GM18861 (cell line): ENCODE measurements around the gene CPA5.

Experiments used
- ATAC-seq: cut with Tn5 transposase; IDR thresholded peaks from one replicate; pipeline ENCODE4 v1.9.1; 2021; ENCODE audit not compliant: unreplicated experiment

Gene CPA5

DNA sequence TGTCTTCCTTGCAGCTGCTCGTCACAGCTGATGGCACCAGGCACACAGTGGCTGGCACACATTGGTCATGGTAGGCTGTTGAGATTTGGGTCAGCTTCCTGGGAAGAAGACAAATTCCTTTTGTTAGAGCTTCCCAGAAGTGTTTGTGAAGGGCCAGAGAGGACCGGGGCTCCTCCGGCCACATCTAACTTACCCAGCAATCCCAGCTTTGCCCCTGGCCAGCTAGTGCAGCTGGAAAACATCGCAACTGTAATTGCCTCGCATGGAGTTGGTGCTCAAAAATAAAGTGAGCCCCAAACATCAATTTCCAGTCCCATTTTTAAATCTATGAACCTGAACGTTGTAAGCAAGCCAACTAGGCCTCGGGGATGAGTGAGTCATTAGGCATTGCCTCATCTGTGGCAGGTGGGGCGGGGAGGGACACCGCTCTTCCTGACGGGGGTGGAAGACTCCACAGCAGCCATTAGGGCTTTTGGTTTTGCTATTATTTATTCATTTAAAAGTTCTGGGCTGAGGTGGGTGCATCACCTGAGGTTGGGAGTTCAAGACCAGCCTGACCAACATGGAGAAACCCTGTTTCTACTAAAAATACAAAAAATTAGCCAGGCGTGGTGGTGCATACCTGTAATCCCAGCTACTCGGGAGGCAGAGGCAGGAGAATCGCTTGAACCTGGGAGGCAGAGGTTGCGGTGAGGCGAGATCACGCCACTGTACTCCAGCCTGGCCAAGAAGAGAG lies 12.4 kb downstream of the CPA5 start:
- ATAC-seq = no peak

GRCh38 chr7:130358471-130358870 lies 13.9 kb downstream of the CPA5 start:
- ATAC-seq = no peak

GRCh38 chr7:130359276-130359857 lies 14.8 kb downstream of the CPA5 start:
- no peak for ATAC-seq

- no peak for ATAC-seq
Measured at GRCh38 chr7:130360518-130360917, 15.9 kb downstream of the CPA5 start.

DNA sequence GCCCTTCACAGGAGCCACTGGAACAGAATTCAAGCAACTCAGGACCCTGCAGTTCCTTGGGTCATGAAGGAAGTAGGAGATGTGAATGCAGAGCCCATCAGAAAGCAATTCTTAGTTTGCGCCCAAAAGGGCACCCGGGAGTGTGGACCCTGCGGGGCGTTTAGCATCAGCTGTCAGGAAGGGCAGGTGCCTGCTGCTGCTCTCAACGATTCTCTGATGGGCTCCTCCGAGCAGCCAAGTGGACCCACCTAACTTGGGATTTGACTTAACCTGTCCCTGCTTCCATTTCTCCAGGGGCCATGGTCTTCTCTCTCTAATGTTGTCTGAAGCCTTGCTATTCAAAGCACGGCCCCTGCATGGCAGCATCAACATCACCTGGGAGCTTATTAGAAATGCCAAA lies 17.1 kb downstream of the CPA5 start:
- ATAC-seq = no peak

GRCh38 chr7:130362251-130362816 lies 17.7 kb downstream of the CPA5 start:
- ATAC-seq = no peak

DNA sequence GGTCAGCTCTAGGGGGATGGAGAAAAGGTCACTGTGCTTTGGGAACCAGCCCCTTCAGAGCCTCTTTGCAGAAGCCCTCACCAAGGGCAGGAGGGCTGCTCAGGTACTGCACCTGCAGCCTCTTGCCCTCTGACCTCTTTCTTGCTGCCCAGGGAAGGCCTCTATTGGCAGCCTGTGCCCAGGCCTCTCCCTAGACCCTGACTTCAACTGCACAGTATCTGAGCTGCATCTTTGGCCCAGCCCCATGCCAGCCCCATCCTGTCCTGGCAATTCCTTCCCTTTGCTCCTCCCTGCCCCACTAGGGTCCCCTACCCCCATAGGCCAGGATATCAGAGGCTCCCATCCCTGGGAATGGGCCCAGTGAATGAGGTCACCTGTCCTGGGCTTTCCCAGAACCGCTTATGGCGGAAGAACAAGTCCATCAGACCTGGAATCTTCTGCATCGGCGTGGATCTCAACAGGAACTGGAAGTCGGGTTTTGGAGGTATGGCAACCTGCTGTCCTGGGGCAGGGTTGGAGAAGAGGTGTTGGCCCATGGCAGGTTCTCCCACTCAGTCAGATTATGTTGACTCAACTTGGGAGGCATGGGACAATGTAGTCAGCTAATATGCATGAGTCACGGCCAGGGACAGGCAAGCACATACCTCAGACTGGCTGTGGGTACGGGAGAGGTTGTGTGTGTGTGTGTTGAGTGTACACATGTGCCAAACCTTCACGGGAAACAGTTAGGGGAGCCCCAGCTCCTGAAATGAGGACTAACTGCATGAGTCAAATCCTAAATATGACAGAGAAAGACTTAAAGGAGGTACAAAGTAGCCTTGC lies 18.6 kb downstream of the CPA5 start:
- ATAC-seq = no peak

- ATAC-seq = no peak
Measured at GRCh38 chr7:130364451-130364850, 19.8 kb downstream of the CPA5 start.

- no peak for ATAC-seq
Measured at GRCh38 chr7:130365088-130365487, 20.5 kb downstream of the CPA5 start.

GRCh38 chr7:130365511-130366441 lies 21.2 kb downstream of the CPA5 start:
- peak; percentile 64 for ATAC-seq

GRCh38 chr7:130366564-130366963 lies 21.9 kb downstream of the CPA5 start:
- no peak for ATAC-seq

DNA sequence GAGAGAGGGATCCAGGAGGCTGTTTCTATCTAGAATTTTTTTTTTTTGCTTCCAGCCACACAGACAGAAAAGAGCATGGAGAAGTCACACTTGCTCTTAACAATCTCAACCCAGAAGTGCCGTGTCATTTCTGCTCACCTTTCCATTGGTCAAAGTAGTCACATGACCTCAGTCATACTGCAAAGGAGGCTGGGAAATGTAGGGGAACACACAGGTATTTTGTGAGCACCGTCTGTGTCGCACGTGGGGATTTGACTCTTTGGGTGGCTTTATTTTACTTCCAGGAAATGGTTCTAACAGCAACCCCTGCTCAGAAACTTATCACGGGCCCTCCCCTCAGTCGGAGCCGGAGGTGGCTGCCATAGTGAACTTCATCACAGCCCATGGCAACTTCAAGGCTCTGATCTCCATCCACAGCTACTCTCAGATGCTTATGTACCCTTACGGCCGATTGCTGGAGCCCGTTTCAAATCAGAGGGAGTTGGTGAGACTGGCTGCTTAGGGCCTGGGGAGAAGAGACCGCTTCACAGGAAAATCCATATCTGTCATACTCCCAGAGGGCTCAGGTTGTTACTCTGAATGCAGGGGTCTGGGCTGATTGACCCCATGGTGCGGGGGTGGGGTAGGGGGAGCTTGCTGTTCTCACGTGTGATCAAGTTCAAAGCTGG lies 22.6 kb downstream of the CPA5 start:
- no peak for ATAC-seq

DNA sequence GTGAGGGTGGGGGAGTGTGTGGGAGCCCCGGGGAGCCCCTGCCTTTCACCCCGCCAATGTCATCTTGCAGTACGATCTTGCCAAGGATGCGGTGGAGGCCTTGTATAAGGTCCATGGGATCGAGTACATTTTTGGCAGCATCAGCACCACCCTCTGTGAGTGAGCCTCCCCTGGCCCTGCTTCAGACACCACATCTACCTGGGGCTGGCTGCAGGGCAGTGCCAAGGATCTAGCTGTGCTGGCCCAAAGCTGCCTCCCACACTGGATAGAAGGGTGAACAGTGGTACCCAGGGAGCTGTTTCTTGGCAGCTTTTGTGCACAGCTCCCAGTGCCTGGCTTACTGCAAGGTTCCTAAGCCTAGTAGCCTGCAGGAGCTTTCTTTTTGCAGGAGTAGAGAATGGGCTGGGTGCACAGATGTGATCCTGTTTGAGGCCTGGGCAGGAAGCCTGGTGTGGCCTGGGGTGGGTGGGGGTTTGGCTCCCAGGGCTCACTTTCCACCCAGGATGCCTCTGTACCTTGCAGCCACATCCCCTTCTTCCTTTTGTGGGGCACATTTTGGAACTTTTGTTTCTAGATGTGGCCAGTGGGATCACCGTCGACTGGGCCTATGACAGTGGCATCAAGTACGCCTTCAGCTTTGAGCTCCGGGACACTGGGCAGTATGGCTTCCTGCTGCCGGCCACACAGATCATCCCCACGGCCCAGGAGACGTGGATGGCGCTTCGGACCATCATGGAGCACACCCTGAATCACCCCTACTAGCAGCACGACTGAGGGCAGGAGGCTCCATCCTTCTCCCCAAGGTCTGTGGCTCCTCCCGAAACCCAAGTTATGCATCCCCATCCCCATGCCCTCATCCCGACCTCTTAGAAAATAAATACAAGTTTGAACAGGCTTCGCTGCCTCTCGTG lies 23.5 kb downstream of the CPA5 start:
- ATAC-seq = no peak

GRCh38 chr7:130369110-130369711 lies 24.6 kb downstream of the CPA5 start:
- no peak for ATAC-seq

DNA sequence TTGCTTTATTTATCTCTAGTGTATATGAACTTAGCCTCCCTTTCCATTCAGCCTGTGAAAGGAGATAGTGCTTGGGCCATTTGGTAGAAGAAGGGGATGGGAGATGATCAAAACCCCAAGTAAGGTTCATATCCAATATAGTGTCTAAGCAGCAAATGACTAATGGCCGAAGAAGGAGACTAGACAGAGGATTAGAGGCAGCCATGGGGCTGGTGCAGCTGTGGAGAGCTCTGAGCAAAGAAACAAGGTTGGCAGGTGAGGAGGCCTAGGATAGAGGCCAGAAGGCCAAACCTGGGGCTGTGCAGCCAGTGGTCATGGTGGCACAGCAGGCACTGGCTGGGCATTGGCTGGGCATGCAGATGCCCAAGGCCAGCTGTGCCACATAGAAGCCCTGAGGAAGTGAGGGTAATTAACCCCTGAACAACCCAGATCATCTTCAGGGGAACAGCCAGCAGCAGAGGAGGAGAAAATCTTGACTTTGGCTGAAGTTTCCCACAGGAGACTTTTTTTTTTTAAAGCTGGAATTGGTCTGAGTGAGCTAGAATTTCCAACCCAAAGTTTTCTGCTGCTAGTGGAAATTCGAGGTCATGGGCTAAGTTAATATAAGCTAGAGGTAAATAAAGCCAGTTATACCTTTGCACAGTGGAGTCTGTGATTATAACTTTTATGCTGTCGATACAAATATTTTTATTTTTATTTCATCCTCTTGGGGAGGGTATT lies 25.4 kb downstream of the CPA5 start:
- no peak for ATAC-seq

GRCh38 chr7:130371046-130371445 lies 26.4 kb downstream of the CPA5 start:
- ATAC-seq = no peak

- no peak for ATAC-seq
Measured at GRCh38 chr7:130372402-130373165, 28.0 kb downstream of the CPA5 start.
